ENCODE measurements around the gene OOSP1.

The OOSP1 gene

GRCh38 chr11:59918987-59919589 lies 19.1 kb upstream of the OOSP1 start:
- Histone ChIP-seq H3K27me3 (ENCODE audit: control insufficient read depth in 5 of 5, insufficient read depth in 4 of 5, low read length in 5 of 5) (no peaks in the 10 kb centered on the region), H3K36me3 (ENCODE audit: control insufficient read depth in 5 of 5, insufficient read depth in 5 of 5, low read length in 5 of 5) (no peaks in the 10 kb centered on the region), H3K27ac (ENCODE audit: low read depth, low read length) (no peak overlapping the region), H3K9ac (ENCODE audit: low read length in 5 of 5) (no peak overlapping the region), H3K4me3 (ENCODE audit: low read depth in 1 of 5, low read length in 5 of 5) (no peak overlapping the region), H3K9me3 (ENCODE audit: control insufficient read depth in 5 of 5, low read length in 5 of 5) (peaks cover 7 to 35% (median 30%) of the 10 kb centered on the region in 5 donors), H3K4me1 (ENCODE audit: control insufficient read depth in 5 of 5, insufficient read depth in 5 of 5, low read length in 5 of 5) (no peaks in the 10 kb centered on the region)

GRCh38 chr11:59923813-59924212 lies 14.4 kb upstream of the OOSP1 start:
- Histone ChIP-seq H3K9ac (ENCODE audit: low read length in 5 of 5) (no peak overlapping the region), H3K27me3 (ENCODE audit: control insufficient read depth in 5 of 5, insufficient read depth in 4 of 5, low read length in 5 of 5) (no peaks in the 10 kb centered on the region), H3K36me3 (ENCODE audit: control insufficient read depth in 5 of 5, insufficient read depth in 5 of 5, low read length in 5 of 5) (no peaks in the 10 kb centered on the region), H3K27ac (ENCODE audit: low read depth, low read length) (no peak overlapping the region), H3K4me3 (ENCODE audit: low read depth in 1 of 5, low read length in 5 of 5) (peak overlapping the region in 2 of 5 donors; percentile 29 to 32), H3K9me3 (ENCODE audit: control insufficient read depth in 5 of 5, low read length in 5 of 5) (peaks cover 7 to 41% (median 40%) of the 10 kb centered on the region in 5 donors), H3K4me1 (ENCODE audit: control insufficient read depth in 5 of 5, insufficient read depth in 5 of 5, low read length in 5 of 5) (no peaks in the 10 kb centered on the region)

GRCh38 chr11:59931688-59932087 lies 6.5 kb upstream of the OOSP1 start:
- no peaks in the 10 kb centered on the region for H3K27me3 ChIP-seq (ENCODE audit: control insufficient read depth in 5 of 5, insufficient read depth in 4 of 5, low read length in 5 of 5)
- no peak overlapping the region for H3K27ac ChIP-seq (ENCODE audit: low read depth, low read length)
- no peak overlapping the region for H3K9ac ChIP-seq (ENCODE audit: low read length in 5 of 5)
- no peaks in the 10 kb centered on the region for H3K36me3 ChIP-seq (ENCODE audit: control insufficient read depth in 5 of 5, insufficient read depth in 5 of 5, low read length in 5 of 5)
- H3K4me1 ChIP-seq (ENCODE audit: control insufficient read depth in 5 of 5, insufficient read depth in 5 of 5, low read length in 5 of 5) = no peaks in the 10 kb centered on the region
- peaks cover 0 to 15% (median 0%) of the 10 kb centered on the region in 5 donors for H3K9me3 ChIP-seq (ENCODE audit: control insufficient read depth in 5 of 5, low read length in 5 of 5)
- no peak overlapping the region for H3K4me3 ChIP-seq (ENCODE audit: low read depth in 1 of 5, low read length in 5 of 5)

GRCh38 chr11:59938718-59939117 lies 486 bp downstream of the OOSP1 start:
- Histone ChIP-seq H3K27me3 (ENCODE audit: control insufficient read depth in 5 of 5, insufficient read depth in 4 of 5, low read length in 5 of 5) (no peaks in the 10 kb centered on the region), H3K4me3 (ENCODE audit: low read depth in 1 of 5, low read length in 5 of 5) (no peak overlapping the region), H3K36me3 (ENCODE audit: control insufficient read depth in 5 of 5, insufficient read depth in 5 of 5, low read length in 5 of 5) (no peaks in the 10 kb centered on the region), H3K27ac (ENCODE audit: low read depth, low read length) (no peak overlapping the region), H3K9ac (ENCODE audit: low read length in 5 of 5) (no peak overlapping the region), H3K9me3 (ENCODE audit: control insufficient read depth in 5 of 5, low read length in 5 of 5) (no peaks in the 10 kb centered on the region), H3K4me1 (ENCODE audit: control insufficient read depth in 5 of 5, insufficient read depth in 5 of 5, low read length in 5 of 5) (no peaks in the 10 kb centered on the region)

- H3K9ac ChIP-seq (ENCODE audit: low read length in 5 of 5) = no peak overlapping the region
- no peaks in the 10 kb centered on the region for H3K4me1 ChIP-seq (ENCODE audit: control insufficient read depth in 5 of 5, insufficient read depth in 5 of 5, low read length in 5 of 5)
- H3K36me3 ChIP-seq (ENCODE audit: control insufficient read depth in 5 of 5, insufficient read depth in 5 of 5, low read length in 5 of 5) = no peaks in the 10 kb centered on the region
- H3K27me3 ChIP-seq (ENCODE audit: control insufficient read depth in 5 of 5, insufficient read depth in 4 of 5, low read length in 5 of 5) = no peaks in the 10 kb centered on the region
- H3K4me3 ChIP-seq (ENCODE audit: low read depth in 1 of 5, low read length in 5 of 5) = no peak overlapping the region
- H3K27ac ChIP-seq (ENCODE audit: low read depth, low read length) = no peak overlapping the region
- no peaks in the 10 kb centered on the region for H3K9me3 ChIP-seq (ENCODE audit: control insufficient read depth in 5 of 5, low read length in 5 of 5)
Observed at GRCh38 chr11:59939482-59939881, 1.2 kb downstream of the OOSP1 start.

- H3K4me1 ChIP-seq (ENCODE audit: control insufficient read depth in 5 of 5, insufficient read depth in 5 of 5, low read length in 5 of 5) = no peaks in the 10 kb centered on the region
- no peak overlapping the region for H3K4me3 ChIP-seq (ENCODE audit: low read depth in 1 of 5, low read length in 5 of 5)
- no peak overlapping the region for H3K9ac ChIP-seq (ENCODE audit: low read length in 5 of 5)
- no peaks in the 10 kb centered on the region for H3K36me3 ChIP-seq (ENCODE audit: control insufficient read depth in 5 of 5, insufficient read depth in 5 of 5, low read length in 5 of 5)
- H3K9me3 ChIP-seq (ENCODE audit: control insufficient read depth in 5 of 5, low read length in 5 of 5) = peaks cover 0 to 3% (median 0%) of the 10 kb centered on the region in 5 donors
- H3K27ac ChIP-seq (ENCODE audit: low read depth, low read length) = no peak overlapping the region
- no peaks in the 10 kb centered on the region for H3K27me3 ChIP-seq (ENCODE audit: control insufficient read depth in 5 of 5, insufficient read depth in 4 of 5, low read length in 5 of 5)
Observed at GRCh38 chr11:59941091-59941490, 2.9 kb downstream of the OOSP1 start.

- no peaks in the 10 kb centered on the region for H3K36me3 ChIP-seq (ENCODE audit: control insufficient read depth in 5 of 5, insufficient read depth in 5 of 5, low read length in 5 of 5)
- no peak overlapping the region for H3K4me3 ChIP-seq (ENCODE audit: low read depth in 1 of 5, low read length in 5 of 5)
- H3K27ac ChIP-seq (ENCODE audit: low read depth, low read length) = no peak overlapping the region
- H3K9ac ChIP-seq (ENCODE audit: low read length in 5 of 5) = no peak overlapping the region
- H3K4me1 ChIP-seq (ENCODE audit: control insufficient read depth in 5 of 5, insufficient read depth in 5 of 5, low read length in 5 of 5) = no peaks in the 10 kb centered on the region
- H3K9me3 ChIP-seq (ENCODE audit: control insufficient read depth in 5 of 5, low read length in 5 of 5) = peaks cover 0 to 3% (median 0%) of the 10 kb centered on the region in 5 donors
- no peaks in the 10 kb centered on the region for H3K27me3 ChIP-seq (ENCODE audit: control insufficient read depth in 5 of 5, insufficient read depth in 4 of 5, low read length in 5 of 5)
Observed at GRCh38 chr11:59943997-59944714, 5.9 kb downstream of the OOSP1 start.

GRCh38 chr11:59944720-59945119 lies 6.5 kb downstream of the OOSP1 start:
- no peaks in the 10 kb centered on the region for H3K36me3 ChIP-seq (ENCODE audit: control insufficient read depth in 5 of 5, insufficient read depth in 5 of 5, low read length in 5 of 5)
- H3K27ac ChIP-seq (ENCODE audit: low read depth, low read length) = no peak overlapping the region
- no peaks in the 10 kb centered on the region for H3K4me1 ChIP-seq (ENCODE audit: control insufficient read depth in 5 of 5, insufficient read depth in 5 of 5, low read length in 5 of 5)
- no peak overlapping the region for H3K9ac ChIP-seq (ENCODE audit: low read length in 5 of 5)
- H3K27me3 ChIP-seq (ENCODE audit: control insufficient read depth in 5 of 5, insufficient read depth in 4 of 5, low read length in 5 of 5) = no peaks in the 10 kb centered on the region
- H3K4me3 ChIP-seq (ENCODE audit: low read depth in 1 of 5, low read length in 5 of 5) = no peak overlapping the region
- peaks cover 0 to 3% (median 0%) of the 10 kb centered on the region in 5 donors for H3K9me3 ChIP-seq (ENCODE audit: control insufficient read depth in 5 of 5, low read length in 5 of 5)

GRCh38 chr11:59953463-59954218 lies 15.4 kb downstream of the OOSP1 start:
- Histone ChIP-seq H3K27me3 (ENCODE audit: control insufficient read depth in 5 of 5, insufficient read depth in 4 of 5, low read length in 5 of 5) (no peaks in the 10 kb centered on the region), H3K4me3 (ENCODE audit: low read depth in 1 of 5, low read length in 5 of 5) (no peak overlapping the region), H3K9ac (ENCODE audit: low read length in 5 of 5) (no peak overlapping the region), H3K27ac (ENCODE audit: low read depth, low read length) (no peak overlapping the region), H3K4me1 (ENCODE audit: control insufficient read depth in 5 of 5, insufficient read depth in 5 of 5, low read length in 5 of 5) (no peaks in the 10 kb centered on the region), H3K9me3 (ENCODE audit: control insufficient read depth in 5 of 5, low read length in 5 of 5) (no peaks in the 10 kb centered on the region), H3K36me3 (ENCODE audit: control insufficient read depth in 5 of 5, insufficient read depth in 5 of 5, low read length in 5 of 5) (no peaks in the 10 kb centered on the region)

GRCh38 chr11:59954219-59954847 lies 16.1 kb downstream of the OOSP1 start:
- Histone ChIP-seq H3K4me1 (ENCODE audit: control insufficient read depth in 5 of 5, insufficient read depth in 5 of 5, low read length in 5 of 5) (no peaks in the 10 kb centered on the region), H3K27ac (ENCODE audit: low read depth, low read length) (no peak overlapping the region), H3K9ac (ENCODE audit: low read length in 5 of 5) (no peak overlapping the region)

More at GRCh38 chr11:59954219-59954847, 16.1 kb downstream of the OOSP1 start:
- Histone ChIP-seq H3K27me3 (ENCODE audit: control insufficient read depth in 5 of 5, insufficient read depth in 4 of 5, low read length in 5 of 5) (no peaks in the 10 kb centered on the region), H3K4me3 (ENCODE audit: low read depth in 1 of 5, low read length in 5 of 5) (no peak overlapping the region), H3K36me3 (ENCODE audit: control insufficient read depth in 5 of 5, insufficient read depth in 5 of 5, low read length in 5 of 5) (no peaks in the 10 kb centered on the region), H3K9me3 (ENCODE audit: control insufficient read depth in 5 of 5, low read length in 5 of 5) (no peaks in the 10 kb centered on the region)

Measured in subcutaneous abdominal adipose tissue (tissue), 5 donors.